NCI-H1436 (cell line): ENCODE results near the gene THEMIS.
"Not testable (repeated sequence)": the region's sequence is repeated elsewhere in the genome, so short reads cannot be mapped to it uniquely, and the experiment has no call there.

Experiments
- DNase-seq: peaks from one replicate; lab custom pipeline; 2025; lab: John Stamatoyannopoulos, UW

Gene THEMIS

GRCh38 chr6:127796713-127797112, 104.1 kb downstream of the THEMIS start:
- no peak for DNase-seq

- no peak for DNase-seq
Measured at GRCh38 chr6:127794405-127794804, 106.5 kb downstream of the THEMIS start.

- DNase-seq: no peak
Measured at GRCh38 chr6:127793396-127793795, 107.5 kb downstream of the THEMIS start.

GRCh38 chr6:127792616-127793015, 108.2 kb downstream of the THEMIS start:
- DNase-seq: no peak

- no peak for DNase-seq
Measured at GRCh38 chr6:127791779-127792528, 108.9 kb downstream of the THEMIS start.

- DNase-seq: no peak
Measured at GRCh38 chr6:127790571-127790970, 110.3 kb downstream of the THEMIS start.

GRCh38 chr6:127786109-127786508, 114.7 kb downstream of the THEMIS start:
- no peak for DNase-seq

GRCh38 chr6:127784468-127784867, 116.4 kb downstream of the THEMIS start:
- DNase-seq: no peak

- DNase-seq: not testable (repeated sequence)
Measured at GRCh38 chr6:127781636-127782272, 119.1 kb downstream of the THEMIS start.

- no peak for DNase-seq
Measured at GRCh38 chr6:127776320-127776719, 124.5 kb downstream of the THEMIS start.

GRCh38 chr6:127775371-127775770, 125.5 kb downstream of the THEMIS start:
- no peak for DNase-seq

GRCh38 chr6:127768745-127769144, 132.1 kb downstream of the THEMIS start:
- no peak for DNase-seq

- DNase-seq: no peak
Measured at GRCh38 chr6:127768223-127768622, 132.6 kb downstream of the THEMIS start.

- no peak for DNase-seq
Measured at GRCh38 chr6:127765949-127766348, 134.9 kb downstream of the THEMIS start.

GRCh38 chr6:127762284-127762683, 138.6 kb downstream of the THEMIS start:
- DNase-seq: no peak

- no peak for DNase-seq
Measured at GRCh38 chr6:127761084-127761483, 139.8 kb downstream of the THEMIS start.

GRCh38 chr6:127749095-127749494, 151.8 kb downstream of the THEMIS start:
- no peak for DNase-seq

GRCh38 chr6:127748290-127748689, 152.6 kb downstream of the THEMIS start:
- no peak for DNase-seq

- DNase-seq: no peak
Measured at GRCh38 chr6:127738423-127738822, 162.4 kb downstream of the THEMIS start.

- no peak for DNase-seq
Measured at GRCh38 chr6:127737768-127738167, 163.1 kb downstream of the THEMIS start.

GRCh38 chr6:127737009-127737486, 163.8 kb downstream of the THEMIS start:
- DNase-seq: peak; percentile 49

- no peak for DNase-seq
Measured at GRCh38 chr6:127732927-127733326, 167.9 kb downstream of the THEMIS start.

GRCh38 chr6:127727260-127727953, 173.5 kb downstream of the THEMIS start:
- DNase-seq: no peak
